Activated CD4-positive, alpha-beta T cell treated with anti-CD3 and anti-CD28 coated beads for 24 hours (primary cell): ENCODE data around the gene HSPG2.
A peak's percentile ranks its signal among the peaks of the same experiment; 100 is the strongest.
"Not testable (repeated sequence)": the region's sequence is repeated elsewhere in the genome, so short reads cannot be mapped to it uniquely, and the experiment has no call there.

Experiments
- DNase-seq, 2 donors: peaks; one replicate each; pipeline ENCODE4 v3.0.0-alpha.2; 2020; ENCODE audit warnings: low read depth in 2 of 2

HSPG2 gene

GRCh38 chr1:21823980-21824702 is 113.0 kb downstream of the HSPG2 start:
- DNase-seq: no peak

- DNase-seq: no peak
Measured at GRCh38 chr1:21823206-21823979, 113.7 kb downstream of the HSPG2 start.

GRCh38 chr1:21822349-21822748 is 114.8 kb downstream of the HSPG2 start:
- no peak for DNase-seq

GRCh38 chr1:21821385-21822019 is 115.6 kb downstream of the HSPG2 start:
- no peak for DNase-seq

- no peak for DNase-seq
Measured at GRCh38 chr1:21820597-21821232, 116.4 kb downstream of the HSPG2 start.

GRCh38 chr1:21818656-21819055 is 118.5 kb downstream of the HSPG2 start:
- peak; percentile 10 to 24 for DNase-seq

GRCh38 chr1:21816602-21817302 is 120.4 kb downstream of the HSPG2 start:
- no peak for DNase-seq

GRCh38 chr1:21815724-21816321 is 121.3 kb downstream of the HSPG2 start:
- DNase-seq: no peak

- no peak for DNase-seq
Measured at GRCh38 chr1:21814981-21815582, 122.0 kb downstream of the HSPG2 start.

- DNase-seq: peak in 1 of 2 donors; percentile 9
Measured at GRCh38 chr1:21814241-21814918, 122.7 kb downstream of the HSPG2 start.

GRCh38 chr1:21813542-21813941 is 123.6 kb downstream of the HSPG2 start:
- no peak for DNase-seq

GRCh38 chr1:21811875-21812305 is 125.2 kb downstream of the HSPG2 start, which contains the start of gene LDLRAD2:
LDLRAD2 (plus strand) TSS chr1:21812265; CDS start chr1:21812452, 187 bp downstream.
- no peak for DNase-seq

GRCh38 chr1:21804536-21804935 is 132.6 kb downstream of the HSPG2 start:
- DNase-seq: no peak

GRCh38 chr1:21801100-21801499 is 136.0 kb downstream of the HSPG2 start:
- no peak for DNase-seq

GRCh38 chr1:21799730-21800129 is 137.4 kb downstream of the HSPG2 start:
- DNase-seq: no peak

- DNase-seq: no peak
Measured at GRCh38 chr1:21795075-21795474, 142.0 kb downstream of the HSPG2 start.

GRCh38 chr1:21794656-21795055 is 142.5 kb downstream of the HSPG2 start:
- no peak for DNase-seq

GRCh38 chr1:21793104-21793503 is 144.0 kb downstream of the HSPG2 start:
- DNase-seq: no peak

GRCh38 chr1:21786640-21787039 is 150.5 kb downstream of the HSPG2 start:
- no peak for DNase-seq

GRCh38 chr1:21785764-21786163 is 151.3 kb downstream of the HSPG2 start:
- DNase-seq: not testable (repeated sequence)
